Measurements from ENCODE around the gene FXR2. TPM values are rescaled to one million over a fixed set of nuclear protein-coding genes. Genes with fewer than 3 reads are reported as not detected.

FXR2 gene
- total RNA-seq, 1 experiment from 2014 or later, result 36.4 TPM

- no peak overlapping the region for H3K4ac ChIP-seq (ENCODE audit: low read depth, low read length)
- H3K18ac ChIP-seq (ENCODE audit: insufficient read length, low read depth, low read length), result no peak overlapping the region
- H2AFZ ChIP-seq (ENCODE audit: low read length), result no peak overlapping the region
- H2BK15ac ChIP-seq (ENCODE audit: low read depth, low read length), result no peak overlapping the region
- no peak overlapping the region for H4K8ac ChIP-seq (replicated peaks; ENCODE audit: insufficient read length, low read depth, low read length)
- Mint-ChIP-seq H3K4me3 (no peak overlapping the region), H3K9me3 (no peaks in the 10 kb centered on the region), H3K27me3 (ENCODE audit: low read depth) (peaks cover 3% of the 10 kb centered on the region; the same call in 1 of the 2 replicates), H3K4me1 (peaks cover 26 to 38% of the 10 kb centered on the region in 2 experiments), H3K27ac (peak overlapping the region in 2 of 3 experiments; percentile 25 to 74; a peak in 1 of 7 replicates), H3K36me3 (ENCODE audit: insufficient read depth in 1 of 3, low read depth in 3 of 3) (no peaks in the 10 kb centered on the region)
- H3K56ac ChIP-seq (ENCODE audit: insufficient read length, low read depth, low read length), result no peak overlapping the region
- no peaks in the 10 kb centered on the region for H3K27me3 ChIP-seq (ENCODE audit: insufficient read depth, low read length)
- no peaks in the 10 kb centered on the region for H3K9me3 ChIP-seq (ENCODE audit: control insufficient read depth, low read depth, low read length)
- no peak overlapping the region for H3K27ac ChIP-seq (ENCODE audit: insufficient read length, low read depth, low read length)
- H4K91ac ChIP-seq (ENCODE audit: insufficient read length, low read depth, low read length), result no peak overlapping the region
- no peak overlapping the region for H3K23ac ChIP-seq (ENCODE audit: insufficient read length, low read depth, low read length)
- TF ChIP-seq CTCF (conservative IDR thresholded peaks at IDR 0.05), result no peak; the same call in 2 of the 3 replicates
- H2BK12ac ChIP-seq (ENCODE audit: insufficient read length, low read depth, low read length), result no peak overlapping the region
- peak; percentile 50 for DNase-seq
- H3T11ph ChIP-seq (ENCODE audit: low read length), result no peak overlapping the region
- no peak overlapping the region for H2BK5ac ChIP-seq (ENCODE audit: insufficient read length, low read length)
- H3K9ac ChIP-seq (ENCODE audit: extremely low read depth, insufficient read length, low read length), result no peak overlapping the region
- H3K23me2 ChIP-seq (ENCODE audit: insufficient read length, low read depth, low read length, poor library complexity, severe bottlenecking), result no peaks in the 10 kb centered on the region
- H2BK20ac ChIP-seq (ENCODE audit: low read depth, low read length, poor library complexity, severe bottlenecking), result no peak overlapping the region
- H3K14ac ChIP-seq (ENCODE audit: insufficient read depth, low read length), result no peak overlapping the region
- peaks cover 2% of the 10 kb centered on the region; the same call in 1 of the 2 replicates for H3K4me1 ChIP-seq (ENCODE audit: insufficient read depth, low read length)
- no peak overlapping the region for H3K4me2 ChIP-seq (ENCODE audit: insufficient read depth, insufficient read length, low read length)
- no peaks in the 10 kb centered on the region for H3K79me1 ChIP-seq (ENCODE audit: insufficient read depth, low read depth, low read length, poor library complexity, severe bottlenecking)
- H4K5ac ChIP-seq (ENCODE audit: insufficient read length, low read depth, low read length), result no peak overlapping the region
- no peaks in the 10 kb centered on the region for H3K79me2 ChIP-seq (ENCODE audit: insufficient read depth, low read length)
- no peak overlapping the region for H2AK5ac ChIP-seq (ENCODE audit: insufficient read length, low read length)
- no peak overlapping the region for H2BK120ac ChIP-seq (ENCODE audit: low read depth, low read length, poor library complexity, severe bottlenecking)
- no CpG with 5 or more reads among the region's 2 CpGs for WGBS (ENCODE audit: extremely low coverage, insufficient read length, low lambda C conversion rate)
- no peaks in the 10 kb centered on the region for H4K20me1 ChIP-seq (ENCODE audit: control insufficient read depth, insufficient read depth, insufficient read length)
These were observed 18.4 kb upstream of the FXR2 start for GRCh38 chr17:7633093-7633492.

Measured in H9 (cell line).